Caco-2 (cell line): ENCODE data around the gene CYP1A1. TPM values are rescaled to one million over a fixed set of nuclear protein-coding genes. Genes with fewer than 3 reads are reported as not detected.

ENCODE experiments used
- BruUV-seq: library from RNA; stranded (reverse); fragments of 400-500 nt; replicated peaks from 2 replicates; lab custom pipeline; 2021; lab: Mats Ljungman, UMichigan
- CTCF ChIA-PET: fragments of 300-600 bp; sonication (Branson Sonifier 250); formaldehyde crosslinking; loops from one replicate; lab custom pipeline; 2022; ENCODE audit warnings: antibody characterized with exemption; lab: Charles Lee
- POLR2A ChIA-PET: fragments of 300-600 bp; sonication (Branson Sonifier 250); formaldehyde crosslinking; loops from one replicate; lab custom pipeline; 2022; ENCODE audit warnings: antibody characterized with exemption; lab: Charles Lee
- DNase-seq, 2 experiments: peaks; one replicate each; pipeline versions ENCODE4 v3.0.0 to v3.0.0-alpha.2; 2020 to 2022
- H3K27me3 ChIP-seq: replicated peaks from 2 replicates; pipeline ENCODE4 v1.6.0; 2011; ENCODE audit warnings: low read length; ENCODE audit not compliant: control insufficient read depth, insufficient read depth
- H3K36me3 ChIP-seq: 2 replicates; pipeline ENCODE4 v1.5.1; 2011; ENCODE audit warnings: low read length; ENCODE audit not compliant: control insufficient read depth, insufficient read depth
- H3K4me1 ChIP-seq: fragments of 250-450 bp; sonication (Bioruptor Pico); 2 replicates; pipeline ENCODE4 v1.5.1; 2020; ENCODE audit warnings: mild to moderate bottlenecking
- H3K4me3 ChIP-seq: 2 replicates; pipeline ENCODE4 v1.5.1; 2011; ENCODE audit warnings: low read depth, mild to moderate bottlenecking, control low read depth, low read length
- H3K9me3 ChIP-seq: fragments of 250-450 bp; sonication (Bioruptor Pico); 2 replicates; pipeline ENCODE4 v1.5.1; 2020; ENCODE audit warnings: mild to moderate bottlenecking, moderate library complexity
- H3K27ac Mint-ChIP-seq: one replicate; pipeline ENCODE4 v1.8.0; 2022; ENCODE audit warnings: mixed read lengths; ENCODE audit not compliant: unreplicated experiment
- H3K27me3 Mint-ChIP-seq: one replicate; pipeline ENCODE4 v1.8.0; 2022; ENCODE audit warnings: mixed read lengths; ENCODE audit not compliant: insufficient read depth, unreplicated experiment
- H3K36me3 Mint-ChIP-seq: one replicate; pipeline ENCODE4 v1.8.0; 2022; ENCODE audit warnings: mild to moderate bottlenecking, mixed read lengths; ENCODE audit not compliant: insufficient read depth, unreplicated experiment
- H3K4me1 Mint-ChIP-seq: one replicate; pipeline ENCODE4 v1.8.0; 2022; ENCODE audit warnings: low read depth, mixed read lengths; ENCODE audit not compliant: unreplicated experiment
- H3K4me3 Mint-ChIP-seq: one replicate; pipeline ENCODE4 v1.8.0; 2022; ENCODE audit warnings: mild to moderate bottlenecking, moderate library complexity, mixed read lengths; ENCODE audit not compliant: unreplicated experiment
- H3K9me3 Mint-ChIP-seq: one replicate; pipeline ENCODE4 v1.8.0; 2022; ENCODE audit warnings: mixed read lengths; ENCODE audit not compliant: unreplicated experiment
- CTCF ChIP-seq, 2 experiments: fragments of 200-600 bp in 1 of 2; IDR thresholded peaks; 1 replicate in 1 of 2; 2 replicates in 1 of 2; pipeline versions ENCODE4 v1.5.1 to v1.8.0; 2011 to 2022; ENCODE audit warnings: antibody characterized with exemption in 1 of 2, control low read depth in 1 of 2, inconsistent platforms in 1 of 2, low read depth in 1 of 2, low read length in 1 of 2, mild to moderate bottlenecking in 1 of 2, moderate library complexity in 1 of 2; ENCODE audit not compliant: insufficient read depth in 1 of 2, severe bottlenecking in 1 of 2, unreplicated experiment in 1 of 2
- intact Hi-C: fragments of 100-400 bp; cut with micrococcal nuclease; formaldehyde crosslinking; loops from one replicate; pipeline ENCODE4 v1.10.0; 2022; ENCODE audit not compliant: unreplicated experiment
- total RNA-seq: library from RNA; stranded (reverse); gene quantifications from 2 replicates; pipeline ENCODE4 v1.2.3, GENCODE V29; 2022

CYP1A1 gene
- total RNA-seq, 1 experiment from 2014 or later, result 73.8 TPM

DNA sequence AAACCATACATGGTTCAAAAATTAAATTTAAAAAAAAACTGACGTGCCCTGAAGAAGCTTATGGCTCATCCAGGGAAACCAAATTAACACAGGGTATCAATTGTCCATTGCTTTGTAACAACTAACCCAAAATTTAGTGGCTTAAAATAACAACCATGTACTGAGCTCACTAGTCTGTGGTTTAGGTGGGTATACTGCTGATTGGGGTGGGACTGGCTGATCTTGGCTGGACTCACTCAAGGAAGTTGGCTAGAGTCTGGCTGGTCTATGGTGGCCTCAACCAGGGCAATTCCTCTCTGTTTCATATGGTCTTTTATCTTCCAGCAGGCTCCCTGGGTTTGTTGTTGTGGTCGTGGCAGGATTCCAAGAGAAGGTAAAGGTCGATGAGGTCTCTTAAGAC lies 15.4 kb downstream of the CYP1A1 start:
- CTCF ChIA-PET, result no interaction called here
- no peaks in the 10 kb centered on the region for H3K27me3 ChIP-seq
- BruUV-seq, result no TSS peak
- intact Hi-C loops, result no loop called here
- H3K9me3 ChIP-seq, result no peaks in the 10 kb centered on the region
- no peak overlapping the region for H3K4me3 ChIP-seq
- no peaks in the 10 kb centered on the region for H3K4me1 ChIP-seq
- no peak for TF ChIP-seq CTCF (IDR thresholded peaks at IDR 0.05; ENCODE audit: insufficient read depth in 1 of 2, low read depth in 1 of 2, low read length in 1 of 2, severe bottlenecking in 1 of 2, unreplicated experiment in 1 of 2)
- Mint-ChIP-seq H3K4me1 (no peaks in the 10 kb centered on the region), H3K27me3 (no peaks in the 10 kb centered on the region), H3K27ac (no peak overlapping the region), H3K9me3 (no peaks in the 10 kb centered on the region), H3K36me3 (no peaks in the 10 kb centered on the region), H3K4me3 (no peak overlapping the region)
- no peak for DNase-seq
- no peaks in the 10 kb centered on the region for H3K36me3 ChIP-seq
- POLR2A ChIA-PET, result no interaction called here

DNA sequence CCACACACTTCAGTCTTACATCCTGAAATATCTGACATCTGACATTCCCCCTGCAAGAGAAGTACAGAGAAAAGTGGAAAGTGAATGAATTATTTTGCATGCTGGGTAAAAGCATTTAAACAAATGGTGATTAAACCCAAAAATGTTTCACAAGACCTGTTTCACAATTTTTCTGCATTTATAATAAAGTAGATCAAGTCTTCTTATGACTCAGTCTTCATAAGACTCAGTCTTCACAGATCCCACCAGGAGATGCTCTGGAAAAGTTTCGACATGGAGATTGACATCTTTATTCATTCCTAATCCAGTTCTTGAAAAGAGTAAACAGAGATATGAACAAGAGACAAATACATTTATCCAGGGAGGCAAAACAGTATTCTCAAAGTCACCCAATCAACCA lies 16.3 kb downstream of the CYP1A1 start:
- no peaks in the 10 kb centered on the region for H3K27me3 ChIP-seq
- no peak for TF ChIP-seq CTCF (IDR thresholded peaks at IDR 0.05; ENCODE audit: insufficient read depth in 1 of 2, low read depth in 1 of 2, low read length in 1 of 2, severe bottlenecking in 1 of 2, unreplicated experiment in 1 of 2)
- ChIA-PET POLR2A (no interaction called here), CTCF (interaction anchor here (1.2 kb wide), 1 partner anchor 61 kb away, joined by 3 read pairs; no protein-coding TSS in a partner anchor)
- H3K4me1 ChIP-seq, result no peaks in the 10 kb centered on the region
- Mint-ChIP-seq H3K27ac (no peak overlapping the region), H3K36me3 (no peaks in the 10 kb centered on the region), H3K4me1 (no peaks in the 10 kb centered on the region), H3K27me3 (no peaks in the 10 kb centered on the region), H3K4me3 (no peak overlapping the region), H3K9me3 (no peaks in the 10 kb centered on the region)
- no peaks in the 10 kb centered on the region for H3K36me3 ChIP-seq
- no peak overlapping the region for H3K4me3 ChIP-seq
- DNase-seq, result no peak
- no peaks in the 10 kb centered on the region for H3K9me3 ChIP-seq
- BruUV-seq, result no TSS peak
- intact Hi-C loops, result no loop called here

DNA sequence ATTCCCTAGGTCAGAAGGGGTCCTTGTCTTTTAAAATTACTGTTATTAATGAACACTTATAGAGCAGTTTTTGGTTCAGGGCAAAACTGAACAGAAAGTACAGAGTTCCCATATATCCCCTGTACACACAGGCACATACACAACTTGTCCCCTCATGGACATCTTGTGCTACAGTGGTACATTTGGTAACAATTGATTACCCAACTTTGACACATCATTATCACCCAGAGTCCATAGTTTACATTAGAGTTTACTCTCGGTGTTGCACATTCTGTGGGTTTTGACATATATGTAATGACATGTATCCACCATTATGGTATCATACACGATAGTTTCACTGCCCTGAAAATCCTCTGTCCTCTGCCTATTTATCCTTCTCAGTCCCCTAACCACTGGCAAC lies 28.5 kb downstream of the CYP1A1 start:
- Histone ChIP-seq H3K36me3 (no peaks in the 10 kb centered on the region), H3K4me3 (no peak overlapping the region), H3K9me3 (no peaks in the 10 kb centered on the region), H3K27me3 (no peaks in the 10 kb centered on the region), H3K4me1 (no peaks in the 10 kb centered on the region; the same call in 1 of the 2 replicates)
- no peak for DNase-seq
- Mint-ChIP-seq H3K4me3 (peak overlapping the region; percentile 97), H3K4me1 (peaks cover 13% of the 10 kb centered on the region), H3K27ac (peak overlapping the region; percentile 99), H3K9me3 (no peaks in the 10 kb centered on the region), H3K27me3 (no peaks in the 10 kb centered on the region), H3K36me3 (peaks cover 12% of the 10 kb centered on the region)
- intact Hi-C loops, result loop anchor here (2.0 kb wide), 2 partner anchors 28 to 54 kb away; partner anchors contain the start of gene CYP1A1
- CTCF ChIA-PET, result no interaction called here
- no peak for TF ChIP-seq CTCF (IDR thresholded peaks at IDR 0.05; ENCODE audit: insufficient read depth in 1 of 2, low read depth in 1 of 2, low read length in 1 of 2, severe bottlenecking in 1 of 2, unreplicated experiment in 1 of 2)
- POLR2A ChIA-PET, result interaction anchor here (0.6 kb wide), 1 partner anchor 755 kb away, joined by 14 read pairs; the partner anchor contains the start of gene SIN3A
- no TSS peak for BruUV-seq
